Activated CD4-positive, alpha-beta T cell treated with anti-CD3 and anti-CD28 coated beads, Interleukin-2, amount 50 U/mL, for 16 hours (primary cell): Measurements from ENCODE around the gene SIM2.

Experiments used
- DNase-seq: peaks from one replicate; pipeline ENCODE4 v3.0.0-alpha.2; 2020

SIM2 gene

DNA sequence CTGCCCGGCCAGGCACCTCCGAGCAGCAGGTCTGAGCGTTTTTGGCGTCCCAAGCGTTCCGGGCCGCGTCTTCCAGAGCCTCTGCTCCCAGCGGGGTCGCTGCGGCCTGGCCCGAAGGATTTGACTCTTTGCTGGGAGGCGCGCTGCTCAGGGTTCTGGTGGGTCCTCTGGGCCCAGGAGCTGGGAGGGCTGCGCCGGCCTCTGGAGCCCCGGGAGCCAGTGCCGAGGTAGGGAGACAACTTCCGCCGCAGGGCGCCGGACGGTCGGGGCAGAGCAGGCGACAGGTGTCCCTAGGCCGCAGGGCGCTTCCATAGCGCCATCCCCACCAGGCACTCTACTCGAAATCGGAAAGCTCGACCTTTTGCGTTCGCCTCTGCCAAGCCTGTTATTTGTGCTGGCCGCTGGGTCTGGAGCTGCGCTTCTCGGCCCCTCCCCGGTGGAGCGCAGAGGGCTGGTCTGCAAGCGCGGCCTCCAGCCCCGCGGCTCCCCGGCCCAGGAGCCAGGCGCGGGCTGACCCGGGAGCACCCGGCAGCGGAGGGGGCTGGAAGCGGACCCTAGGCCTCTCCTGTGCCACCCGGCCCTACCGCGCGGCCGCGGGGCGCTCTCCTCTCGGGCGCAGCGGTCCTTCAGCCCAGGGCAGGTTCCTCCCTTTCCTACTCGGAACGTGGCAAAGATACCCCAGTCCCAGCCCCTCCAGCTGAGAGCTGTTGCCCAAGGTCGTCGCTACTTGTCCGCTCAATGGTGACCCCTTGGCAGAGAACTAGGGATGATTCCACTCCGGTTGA, 2.2 kb downstream of the SIM2 start:
- no peak for DNase-seq

DNA sequence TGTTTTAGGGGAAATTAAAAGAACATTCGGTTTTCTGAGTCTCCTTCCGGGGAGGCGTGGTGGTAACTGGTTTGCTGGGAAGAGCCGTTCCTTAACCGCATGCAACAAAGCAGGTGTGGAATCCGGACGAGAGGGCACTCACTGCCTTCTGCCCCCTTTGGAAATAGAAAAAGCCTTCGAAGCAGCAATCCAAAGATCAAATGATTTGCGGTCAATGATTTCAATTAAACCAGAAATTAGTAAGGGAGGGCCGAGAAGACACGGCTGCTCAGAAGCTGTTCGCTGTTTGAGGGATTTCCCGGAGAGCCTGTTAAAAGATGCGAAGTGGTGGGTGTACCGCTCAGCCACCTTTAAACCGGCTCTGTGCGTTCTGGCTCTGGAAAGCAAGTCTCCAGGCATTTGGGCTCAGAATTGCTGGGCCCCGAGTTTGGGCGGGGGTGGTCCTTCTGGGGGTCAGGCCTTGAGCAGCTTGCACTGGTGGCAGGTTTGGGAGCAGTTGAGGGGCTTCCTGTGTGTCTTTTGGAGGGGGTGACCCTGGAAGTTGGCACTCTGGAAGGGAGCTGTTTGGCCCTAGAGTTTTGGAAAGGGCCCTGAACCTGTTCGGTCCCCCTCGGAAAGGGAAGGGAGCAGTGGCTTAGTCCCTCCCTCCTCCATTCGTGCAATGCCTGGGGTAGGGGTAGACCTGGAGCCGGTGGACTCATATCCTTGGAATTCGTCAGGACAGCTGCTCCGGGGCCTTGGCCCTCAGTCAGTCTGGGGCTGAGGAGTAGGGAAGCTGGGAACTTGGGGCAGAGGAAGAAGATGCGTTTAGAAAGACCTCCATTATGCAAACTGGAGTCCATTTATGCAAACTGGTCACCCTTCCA, 3.1 kb downstream of the SIM2 start:
- DNase-seq: no peak

DNA sequence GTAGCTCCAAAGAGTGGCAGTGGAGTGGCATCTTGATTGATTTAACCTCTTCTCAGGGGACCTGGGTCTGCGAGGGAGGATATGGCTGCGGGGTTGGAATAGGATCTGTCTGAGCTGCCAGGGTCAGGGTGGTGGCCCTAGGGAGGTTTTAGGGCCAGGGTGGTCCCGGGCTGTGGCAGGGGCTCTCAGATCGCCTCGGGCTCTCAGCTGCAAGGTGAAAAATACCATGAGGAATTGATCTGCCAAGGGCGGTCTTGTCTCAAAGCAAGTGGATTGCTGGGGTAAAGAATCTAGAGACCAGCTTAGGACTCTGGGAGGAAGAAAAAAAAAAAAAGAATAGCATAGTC, 3.7 kb downstream of the SIM2 start:
- no peak for DNase-seq

DNA sequence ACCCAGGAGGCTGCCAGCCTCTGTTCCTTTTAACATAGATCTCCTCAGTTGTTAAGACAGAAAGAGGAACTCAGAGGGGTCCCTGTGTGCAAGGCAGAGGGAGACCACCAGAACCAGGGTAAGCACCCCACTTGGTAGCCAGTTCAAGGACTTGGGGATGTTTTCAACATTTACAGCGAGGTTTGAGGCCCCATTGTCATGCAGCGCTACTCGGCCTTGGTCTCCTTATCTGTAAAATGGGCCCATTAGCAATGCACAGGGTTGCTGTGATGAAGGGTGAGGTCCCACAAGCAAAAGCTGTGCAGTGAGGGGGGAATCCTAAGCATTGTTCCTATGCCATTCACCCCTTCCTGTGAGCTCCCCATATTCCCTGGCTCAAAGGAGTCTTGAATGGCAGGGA, 4.2 kb downstream of the SIM2 start:
- DNase-seq: no peak

DNA sequence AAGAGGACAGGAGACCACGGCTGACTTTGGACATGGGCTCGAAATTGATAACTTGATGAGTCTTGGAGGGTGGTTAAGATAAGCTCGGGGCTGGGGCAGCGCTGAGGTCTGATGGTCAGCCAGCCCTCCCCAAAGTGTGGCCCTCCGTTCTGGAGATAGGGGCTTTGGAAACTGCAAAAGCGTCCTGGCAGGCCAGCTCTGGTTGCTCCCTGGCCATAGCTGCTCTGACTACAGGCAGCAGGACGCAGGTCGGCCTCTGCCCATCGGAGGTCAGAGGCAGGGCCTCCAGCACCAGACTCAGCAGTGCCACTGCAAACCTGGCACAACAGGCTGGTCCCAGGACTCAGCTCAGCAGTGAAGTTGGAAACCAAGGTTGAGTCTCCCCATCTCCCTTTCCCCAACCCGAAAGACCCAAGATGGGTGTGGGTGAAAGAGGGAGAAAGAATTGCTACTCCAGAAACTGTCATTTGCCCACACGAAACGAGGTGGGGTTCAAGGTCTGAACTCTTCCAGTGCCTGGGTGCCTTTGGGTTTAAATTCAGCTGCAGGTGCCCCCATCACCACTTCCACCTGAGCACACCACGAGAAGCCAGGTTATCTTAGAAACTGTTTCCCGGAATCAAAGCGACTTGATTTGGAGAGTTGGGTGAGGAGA, 4.8 kb downstream of the SIM2 start:
- no peak for DNase-seq

DNA sequence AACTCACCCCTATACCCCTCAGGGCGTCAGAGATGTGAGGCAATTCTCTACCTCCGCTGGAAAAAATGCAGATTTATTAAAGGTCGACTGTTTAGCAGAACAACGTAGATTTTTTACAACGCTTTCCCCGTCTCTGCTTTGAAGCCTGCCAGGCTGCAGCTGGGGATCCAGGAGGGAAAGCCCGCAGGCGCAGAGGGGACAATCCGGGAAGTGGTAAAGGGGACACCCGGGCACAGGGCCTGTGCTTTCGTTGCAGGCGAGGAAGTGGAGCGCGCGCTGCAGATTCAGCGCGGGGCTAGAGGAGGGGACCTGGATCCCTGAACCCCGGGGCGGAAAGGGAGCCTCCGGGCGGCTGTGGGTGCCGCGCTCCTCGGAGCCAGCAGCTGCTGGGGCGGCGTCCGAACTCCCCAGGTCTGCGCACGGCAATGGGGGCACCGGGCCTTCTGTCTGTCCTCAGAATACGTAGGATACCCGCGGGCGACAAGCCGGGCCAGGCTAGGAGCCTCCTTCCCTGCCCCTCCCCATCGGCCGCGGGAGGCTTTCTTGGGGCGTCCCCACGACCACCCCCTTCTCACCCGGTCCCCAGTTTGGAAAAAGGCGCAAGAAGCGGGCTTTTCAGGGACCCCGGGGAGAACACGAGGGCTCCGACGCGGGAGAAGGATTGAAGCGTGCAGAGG, 5.5 kb downstream of the SIM2 start:
- DNase-seq: no peak

DNA sequence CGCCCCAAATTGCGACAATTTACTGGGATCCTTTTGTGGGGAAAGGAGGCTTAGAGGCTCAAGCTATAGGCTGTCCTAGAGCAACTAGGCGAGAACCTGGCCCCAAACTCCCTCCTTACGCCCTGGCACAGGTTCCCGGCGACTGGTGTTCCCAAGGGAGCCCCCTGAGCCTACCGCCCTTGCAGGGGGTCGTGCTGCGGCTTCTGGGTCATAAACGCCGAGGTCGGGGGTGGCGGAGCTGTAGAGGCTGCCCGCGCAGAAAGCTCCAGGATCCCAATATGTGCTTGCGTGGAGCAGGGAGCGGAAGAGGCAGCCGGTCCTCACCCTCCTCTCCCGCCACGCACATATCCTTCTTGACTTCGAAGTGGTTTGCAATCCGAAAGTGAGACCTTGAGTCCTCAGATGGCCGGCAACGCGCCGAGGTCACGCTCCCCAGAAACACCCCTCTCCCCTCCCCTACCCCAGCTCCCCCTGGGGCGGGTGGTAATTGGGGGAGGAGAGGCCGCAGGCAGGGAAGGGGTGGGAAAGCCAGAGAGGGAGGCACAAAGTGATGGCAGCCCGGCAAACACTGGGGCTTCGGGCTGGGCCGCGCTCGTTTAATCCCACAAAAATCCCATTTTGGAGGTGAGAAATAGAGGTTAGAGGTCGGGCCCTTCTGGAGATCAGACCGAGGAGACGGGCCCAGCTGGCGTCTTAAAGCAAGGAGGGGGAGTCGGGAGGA, 6.2 kb downstream of the SIM2 start:
- no peak for DNase-seq

DNA sequence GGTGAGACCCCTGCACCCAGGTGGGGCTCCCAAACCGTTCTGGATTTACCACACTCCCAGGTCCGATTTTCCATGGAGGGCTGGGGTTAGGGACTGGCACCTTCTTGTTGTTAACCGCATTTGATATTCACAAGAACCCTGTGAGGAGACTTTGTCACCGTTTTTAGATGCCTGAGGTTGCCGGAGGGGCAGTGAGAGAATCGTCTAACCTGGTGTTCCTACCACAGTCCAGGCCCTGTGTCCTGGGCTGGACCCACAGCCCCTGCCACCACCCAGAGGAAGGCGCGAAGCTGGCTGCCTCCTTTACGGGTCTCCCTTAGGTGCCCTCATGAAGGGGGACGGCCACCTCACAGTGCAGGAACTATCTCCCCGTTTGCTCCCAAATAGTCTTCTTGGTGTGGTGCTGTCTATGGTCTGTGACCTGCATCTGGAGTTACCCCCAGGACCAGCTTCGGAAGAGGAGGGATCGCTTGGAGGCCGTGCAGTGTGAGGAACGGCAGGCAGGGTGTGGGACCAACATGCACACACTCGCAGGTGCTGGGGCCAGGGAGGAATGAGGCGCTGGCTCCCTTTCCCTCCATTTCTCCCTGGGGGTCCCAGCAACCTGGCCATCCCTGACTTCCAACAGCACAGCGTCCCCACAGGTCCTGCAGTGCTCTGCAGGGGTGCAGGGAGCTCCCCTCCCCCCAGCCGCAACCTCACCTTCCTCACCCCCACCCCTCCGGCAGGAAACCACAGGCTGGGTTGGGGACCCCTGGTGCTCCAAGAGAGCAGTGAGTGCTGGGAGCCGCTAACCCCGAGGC, 7.0 kb downstream of the SIM2 start:
- DNase-seq: no peak

DNA sequence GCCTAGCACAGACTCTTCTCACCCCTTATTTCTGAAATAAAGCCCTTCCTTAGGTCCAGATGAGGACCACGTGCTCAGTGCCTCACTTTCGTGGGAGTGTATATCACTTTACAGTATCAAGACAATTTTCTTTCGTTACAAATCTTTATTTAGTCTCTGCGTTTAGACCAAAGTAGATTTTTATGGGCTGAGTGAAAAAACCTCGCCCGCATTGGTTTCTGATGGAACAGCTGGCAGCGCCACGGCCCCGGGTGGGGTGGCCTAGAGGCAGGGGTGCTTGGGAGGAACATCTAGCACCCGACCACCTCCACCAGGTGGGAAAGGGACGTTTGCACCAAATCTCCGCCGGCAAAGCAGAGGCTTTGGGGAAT, 7.6 kb downstream of the SIM2 start:
- DNase-seq: no peak

DNA sequence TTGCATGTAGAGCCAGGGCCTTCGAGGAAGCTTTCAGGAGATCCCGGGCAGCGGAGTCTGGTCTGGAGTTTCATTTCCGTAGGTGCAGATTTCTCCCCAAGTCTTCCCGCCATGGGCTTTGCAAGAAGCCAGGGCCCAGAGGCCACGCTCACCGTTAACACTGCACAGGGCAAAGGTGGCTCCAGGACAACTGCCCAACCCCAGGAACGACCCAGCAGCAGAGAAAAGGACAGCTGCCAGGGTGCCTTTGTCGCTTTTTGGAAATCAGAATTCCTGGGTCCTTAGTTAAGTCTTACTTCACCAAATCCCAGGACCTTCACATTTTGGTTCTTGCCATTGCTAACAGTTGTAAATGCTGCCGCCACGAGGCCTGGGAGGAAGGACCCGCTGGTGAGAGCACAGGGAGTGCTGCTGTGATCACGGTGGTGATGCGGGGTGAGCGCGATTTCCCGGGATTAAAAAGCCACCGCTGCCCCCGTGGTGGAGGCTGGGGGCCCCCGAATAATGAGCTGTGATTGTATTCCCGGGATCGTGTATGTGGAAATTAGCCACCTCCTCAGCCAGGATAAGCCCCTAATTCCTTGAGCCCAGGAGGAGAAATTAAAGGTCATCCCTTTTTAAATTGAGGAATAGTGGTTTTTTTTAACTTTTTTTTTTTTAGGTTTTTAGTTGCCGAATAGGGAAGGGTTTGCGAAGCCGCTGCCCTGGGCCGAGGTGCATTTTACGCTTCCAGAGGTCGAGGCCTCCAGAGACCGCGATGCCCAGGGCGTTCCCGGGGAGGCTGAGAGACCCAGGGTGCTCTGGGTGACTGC, 8.2 kb downstream of the SIM2 start:
- DNase-seq: no peak

DNA sequence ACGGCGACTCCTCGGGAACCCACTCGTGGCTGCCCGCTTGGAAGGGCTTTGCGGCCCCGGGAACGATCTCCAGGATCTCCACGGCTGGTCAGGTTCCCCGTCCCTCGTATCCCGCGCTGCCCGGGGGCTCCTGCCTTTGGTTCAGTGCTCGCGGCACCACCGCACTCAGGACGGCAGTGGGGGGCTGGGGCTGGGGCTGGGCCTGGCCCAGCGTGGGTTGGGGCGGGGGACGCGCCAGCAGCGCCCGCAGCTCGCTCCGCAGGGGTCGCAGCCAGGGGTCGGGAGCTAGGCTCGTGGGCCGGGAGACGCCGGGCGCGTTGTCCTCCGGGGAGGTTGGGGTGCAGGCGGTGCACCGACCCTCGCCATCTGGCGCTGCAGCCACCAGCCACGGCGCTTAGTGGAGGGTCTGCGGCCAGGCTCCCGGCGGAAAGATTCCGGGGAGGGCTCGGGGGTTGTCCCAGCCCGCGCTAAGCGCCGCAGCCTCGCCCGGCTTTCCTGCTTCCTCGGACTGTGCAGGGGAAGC, 8.9 kb downstream of the SIM2 start:
- DNase-seq: no peak

DNA sequence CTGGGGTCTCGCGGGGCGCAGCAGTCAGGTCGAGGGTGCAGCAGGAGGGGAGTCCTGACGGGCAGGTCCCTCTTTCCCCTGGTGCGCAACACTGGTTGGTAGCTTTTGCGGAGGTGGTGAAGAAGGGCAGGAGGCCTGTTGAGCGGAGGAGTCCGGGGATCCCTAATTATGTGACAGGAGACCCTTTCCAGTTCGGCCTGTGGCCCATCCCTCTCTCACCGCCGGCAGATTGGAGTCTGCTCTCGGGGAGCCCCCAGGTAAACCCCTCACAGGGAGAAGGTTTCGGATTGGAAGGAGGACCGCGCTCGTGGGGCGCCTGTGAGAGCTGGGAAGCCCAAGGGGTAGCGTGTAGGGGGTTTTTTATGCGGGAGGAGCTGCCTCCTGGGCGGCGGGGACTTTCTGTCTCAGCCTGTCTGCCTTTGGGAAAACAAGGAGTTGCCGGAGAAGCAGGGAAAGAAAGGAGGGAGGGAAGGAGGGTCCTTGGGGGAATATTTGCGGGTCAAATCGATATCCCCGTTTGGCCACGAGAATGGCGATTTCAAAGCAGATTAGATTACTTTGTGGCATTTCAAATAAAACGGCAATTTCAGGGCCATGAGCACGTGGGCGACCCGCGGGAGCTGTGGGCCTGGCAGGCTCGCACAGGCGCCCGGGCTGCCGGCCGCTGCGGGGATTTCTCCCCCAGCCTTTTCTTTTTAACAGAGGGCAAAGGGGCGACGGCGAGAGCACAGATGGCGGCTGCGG, 9.5 kb downstream of the SIM2 start:
- no peak for DNase-seq

DNA sequence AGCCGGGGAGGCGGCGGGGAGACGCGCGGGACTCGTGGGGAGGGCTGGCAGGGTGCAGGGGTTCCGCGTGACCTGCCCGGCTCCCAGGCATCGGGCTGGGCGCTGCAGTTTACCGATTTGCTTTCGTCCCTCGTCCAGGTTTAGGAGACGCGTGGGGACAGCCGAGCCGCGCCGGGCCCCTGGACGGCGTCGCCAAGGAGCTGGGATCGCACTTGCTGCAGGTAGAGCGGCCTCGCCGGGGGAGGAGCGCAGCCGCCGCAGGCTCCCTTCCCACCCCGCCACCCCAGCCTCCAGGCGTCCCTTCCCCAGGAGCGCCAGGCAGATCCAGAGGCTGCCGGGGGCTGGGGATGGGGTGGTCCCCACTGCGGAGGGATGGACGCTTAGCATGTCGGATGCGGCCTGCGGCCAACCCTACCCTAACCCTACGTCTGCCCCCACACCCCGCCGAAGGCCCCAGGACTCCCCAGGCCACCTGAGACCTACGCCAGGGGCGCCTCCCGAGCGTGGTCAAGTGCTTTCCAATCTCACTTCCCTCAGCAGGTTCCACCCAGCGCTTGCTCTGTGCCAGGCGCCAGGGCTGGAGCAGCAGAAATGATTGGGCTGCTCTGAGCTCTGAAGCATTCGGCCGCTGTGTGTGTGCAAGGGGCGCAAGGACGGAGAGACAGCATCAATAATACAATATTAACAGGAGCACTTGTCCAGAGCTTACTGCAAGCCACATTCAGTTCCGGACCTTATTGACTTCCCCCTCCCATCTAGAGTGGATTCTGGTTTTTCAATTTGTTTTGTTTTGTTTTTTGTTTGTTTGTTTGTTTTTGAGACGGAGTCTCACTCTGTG, 10.3 kb downstream of the SIM2 start:
- DNase-seq: no peak

DNA sequence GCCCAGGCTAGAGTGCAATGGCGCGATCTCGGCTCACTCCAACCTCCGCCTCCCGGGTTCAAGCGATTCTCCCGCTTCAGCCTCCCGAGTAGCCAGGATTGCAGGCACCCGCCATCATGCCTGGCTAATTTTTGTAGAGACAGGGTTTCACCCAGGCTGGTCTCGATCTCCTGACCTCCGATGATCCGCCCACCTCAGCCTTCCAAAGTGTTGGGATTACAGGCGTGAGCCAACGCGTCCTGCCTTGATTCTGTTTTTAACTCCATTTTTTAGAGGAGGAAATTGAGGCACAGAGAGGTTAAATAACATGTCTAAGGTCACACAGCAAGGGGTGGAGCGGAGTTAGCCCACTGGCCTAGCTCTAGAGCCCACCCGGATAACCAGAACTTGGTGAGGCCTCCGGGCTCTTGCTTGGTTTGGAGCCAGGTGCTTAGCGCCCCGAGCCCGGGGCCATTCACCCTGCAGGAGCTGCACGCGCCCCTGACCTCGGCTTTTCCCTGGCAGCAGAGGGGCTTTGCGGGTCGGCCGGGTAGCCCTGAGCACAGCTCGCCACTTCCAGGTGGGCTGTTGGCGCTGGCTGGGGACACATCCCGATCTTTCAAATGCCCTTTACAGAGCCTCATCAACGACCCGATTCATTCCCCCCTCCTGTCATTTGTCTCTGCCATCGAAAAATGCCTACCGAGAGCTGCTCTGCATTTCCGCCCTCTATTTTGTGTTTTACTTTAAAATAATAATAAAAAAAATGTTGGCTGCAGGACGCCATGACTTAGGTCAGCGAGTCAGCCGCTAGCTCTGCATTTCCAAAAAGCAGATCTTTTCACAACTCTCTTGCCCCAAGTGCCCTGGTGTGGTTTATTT, 11.2 kb downstream of the SIM2 start:
- DNase-seq: no peak

DNA sequence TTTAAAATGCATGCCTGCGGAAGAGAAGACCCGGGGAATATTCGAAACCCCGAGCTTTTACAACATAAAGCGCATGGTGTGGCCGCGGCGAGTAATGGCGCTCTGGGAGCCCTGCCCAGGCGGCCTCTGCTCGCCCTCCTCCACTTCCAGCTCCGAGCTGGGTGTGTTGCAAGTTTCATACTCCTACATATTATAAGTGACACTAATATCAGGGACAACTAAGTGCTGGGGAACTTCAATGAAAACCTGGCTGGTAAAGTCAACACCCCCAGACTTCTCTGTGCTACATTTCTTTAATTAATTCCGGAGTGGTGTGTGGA, 11.8 kb downstream of the SIM2 start:
- DNase-seq: no peak

DNA sequence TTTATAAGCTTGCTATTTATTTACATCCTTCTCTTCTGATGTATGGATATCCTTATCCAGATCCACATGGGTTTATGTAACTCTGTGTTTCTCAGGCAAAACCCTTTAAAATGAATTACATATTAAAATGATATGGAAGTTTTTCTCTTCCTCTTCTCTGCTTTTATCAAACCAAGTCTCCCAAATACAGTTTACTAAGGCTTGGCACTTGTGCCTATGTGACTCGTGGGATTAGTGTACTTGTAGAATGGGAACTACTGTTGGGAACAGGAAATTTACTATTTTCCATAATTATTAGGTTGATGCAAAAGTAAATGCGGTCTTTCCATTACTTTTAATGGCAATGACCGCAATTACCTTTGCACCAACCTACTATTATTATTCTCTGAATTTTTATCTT, 14.8 kb downstream of the SIM2 start:
- no peak for DNase-seq

DNA sequence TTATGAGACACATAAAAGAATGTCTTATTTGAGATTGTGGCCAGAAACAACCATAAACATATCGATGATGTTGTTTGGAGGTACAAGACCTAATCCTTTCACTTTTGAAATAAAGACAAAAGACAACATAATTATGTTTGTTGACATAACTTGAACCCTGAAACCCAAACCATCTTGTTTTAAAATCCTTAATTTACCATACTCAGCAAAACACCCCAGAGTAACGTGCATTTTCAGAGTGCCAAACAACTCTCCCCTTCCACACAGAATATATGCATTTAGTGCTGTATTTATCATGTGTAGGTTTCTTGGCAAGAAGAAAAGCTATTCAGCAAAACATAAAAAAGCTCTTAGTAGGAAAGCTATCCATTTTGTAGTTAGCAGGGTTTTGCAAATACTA, 17.5 kb downstream of the SIM2 start:
- no peak for DNase-seq

DNA sequence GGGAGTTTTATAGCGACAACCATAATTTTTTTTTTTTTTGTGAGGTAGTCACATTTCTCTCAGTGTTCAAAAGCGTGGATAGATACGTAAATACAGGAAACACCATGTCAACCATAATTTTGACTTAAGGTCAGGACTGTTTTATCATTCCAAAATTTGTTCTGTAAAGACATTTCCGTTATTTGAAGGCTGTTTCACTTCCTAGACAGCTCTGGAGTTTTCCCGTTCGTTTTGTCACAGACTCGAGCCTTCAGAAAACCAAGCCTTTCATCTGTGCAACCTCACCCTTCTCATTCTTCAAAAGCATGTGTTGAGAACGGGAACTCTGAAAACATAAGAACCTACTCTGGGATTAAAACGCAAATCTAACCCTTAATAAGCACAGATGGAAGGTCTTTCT, 17.9 kb downstream of the SIM2 start:
- DNase-seq: no peak
